CD4-positive, alpha-beta T cell (primary cell): ENCODE results near the gene PLA2G4D. TPM values are rescaled to one million over a fixed set of nuclear protein-coding genes. Genes with fewer than 3 reads are reported as not detected.
A peak's percentile ranks its signal among the peaks of the same experiment; 100 is the strongest.

Experiments used
- ATAC-seq: fragments of 200-7000 bp; cut with Tn5 transposase; one replicate; pipeline ENCODE4 v1.10.0; 2022; ENCODE audit warnings: mild to moderate bottlenecking; ENCODE audit not compliant: poor library complexity
- CTCF ChIA-PET: fragments of 350-600 bp; sonication (Branson Sonifier 250); formaldehyde crosslinking; loops from one replicate; lab custom pipeline; 2021; ENCODE audit warnings: antibody characterized with exemption, inconsistent platforms; lab: Charles Lee
- POLR2A ChIA-PET: fragments of 350-600 bp; sonication (Branson Sonifier 250); formaldehyde crosslinking; loops from one replicate; lab custom pipeline; 2021; ENCODE audit warnings: antibody characterized with exemption, inconsistent platforms; lab: Charles Lee
- DNase-seq, 14 experiments: peaks; one replicate each; pipeline ENCODE4 v3.0.0-alpha.2; 2013 to 2020; ENCODE audit warnings: mixed read lengths in 2 of 14
- H3K27ac ChIP-seq, 2 donors: one replicate each; pipeline versions ENCODE4 v1.5.1 to v1.7.0; 2013; ENCODE audit warnings: low read length in 2 of 2, low read depth in 1 of 2, mild to moderate bottlenecking in 1 of 2
- H3K27me3 ChIP-seq, 2 experiments: 1 replicate in 1 of 2; 2 replicates in 1 of 2; pipeline versions ENCODE4 v1.6.1 to v1.7.0; 2013; ENCODE audit warnings: low read length in 2 of 2, control low read depth in 1 of 2, mild to moderate bottlenecking in 1 of 2, moderate library complexity in 1 of 2; ENCODE audit not compliant: insufficient read depth in 2 of 2, control insufficient read depth in 1 of 2
- H3K36me3 ChIP-seq: one replicate; pipeline ENCODE4 v1.6.1; 2013; ENCODE audit warnings: low read length, control low read depth; ENCODE audit not compliant: insufficient read depth
- H3K4me1 ChIP-seq: one replicate; pipeline ENCODE4 v1.6.1; 2013; ENCODE audit warnings: low read length, control low read depth; ENCODE audit not compliant: insufficient read depth
- H3K4me3 ChIP-seq: one replicate; pipeline ENCODE4 v1.5.1; 2013; ENCODE audit warnings: mild to moderate bottlenecking, low read length, moderate library complexity
- H3K9me3 ChIP-seq, 2 experiments: 1 replicate in 1 of 2; 2 replicates in 1 of 2; pipeline versions ENCODE4 v1.6.1 to v1.7.0; 2013; ENCODE audit warnings: low read length in 2 of 2, mild to moderate bottlenecking in 2 of 2, control low read depth in 1 of 2, moderate library complexity in 1 of 2; ENCODE audit not compliant: control insufficient read depth in 1 of 2, insufficient read depth in 1 of 2
- H3K27ac Mint-ChIP-seq: one replicate; pipeline ENCODE4 v1.8.0; 2020; ENCODE audit warnings: mixed read lengths
- H3K27me3 Mint-ChIP-seq: one replicate; pipeline ENCODE4 v1.8.0; 2021; ENCODE audit warnings: mixed read lengths
- H3K36me3 Mint-ChIP-seq: one replicate; pipeline ENCODE4 v1.8.0; 2021; ENCODE audit warnings: low read depth, mixed read lengths
- H3K4me1 Mint-ChIP-seq: one replicate; pipeline ENCODE4 v1.8.0; 2021; ENCODE audit warnings: low read depth, mixed read lengths
- H3K4me3 Mint-ChIP-seq: one replicate; pipeline ENCODE4 v1.8.0; 2020; ENCODE audit warnings: mild to moderate bottlenecking, mixed read lengths
- H3K9me3 Mint-ChIP-seq: one replicate; pipeline ENCODE4 v1.8.0; 2020; ENCODE audit warnings: mixed read lengths
- CTCF ChIP-seq: fragments of 200-600 bp; IDR thresholded peaks from one replicate; pipeline ENCODE4 v1.8.0; 2022; ENCODE audit warnings: antibody characterized with exemption, mild to moderate bottlenecking
- intact Hi-C, 2 experiments: fragments of 100-400 bp; cut with DNase I in 1 of 2; cut with micrococcal nuclease in 1 of 2; formaldehyde crosslinking; loops; one replicate each; pipeline versions ENCODE4 v1.15.1 to v1.9.0; 2023 to 2025; cut with DNase I, micrococcal nuclease
- total RNA-seq, 174 experiments: library from RNA in 2 of 174; stranded (reverse) in 2 of 174; gene quantifications; one replicate each; pipeline ENCODE4 v1.2.3 and lab custom pipeline; 2021 to 2026

PLA2G4D gene
- total RNA-seq, 2 experiments from 2014 or later, result not detected

- Histone ChIP-seq H3K27ac (no peak overlapping the region), H3K9me3 (no peaks in the 10 kb centered on the region), H3K36me3 (no peaks in the 10 kb centered on the region), H3K4me3 (no peak overlapping the region), H3K27me3 (peaks cover 17 to 19% of the 10 kb centered on the region in 2 experiments), H3K4me1 (peaks cover 22% of the 10 kb centered on the region)
- ChIA-PET CTCF (interaction anchor here (2.8 kb wide), 1 partner anchor 70 kb away, joined by 12 read pairs; no protein-coding TSS in a partner anchor), POLR2A (no interaction called here)
- TF ChIP-seq CTCF, result no peak
- no peaks in the 10 kb centered on the region for H3K9me3 Mint-ChIP-seq
- peaks cover 14% of the 10 kb centered on the region for H3K4me1 Mint-ChIP-seq
- peaks cover 40% of the 10 kb centered on the region for H3K27me3 Mint-ChIP-seq
- H3K36me3 Mint-ChIP-seq, result no peaks in the 10 kb centered on the region
- ATAC-seq (no peak), DNase-seq (no peak)
- no peak overlapping the region for H3K4me3 Mint-ChIP-seq
- intact Hi-C loops, result no loop called here
- H3K27ac Mint-ChIP-seq, result peak overlapping the region; percentile 13
Observed at GRCh38 chr15:42060477-42060763, 33.9 kb downstream of the PLA2G4D start.

- DNase-seq (peak; percentile 49 to 80 (median 68)), ATAC-seq (peak; percentile 53)
- peak; percentile 94 for TF ChIP-seq CTCF
- H3K27me3 Mint-ChIP-seq, result peaks cover 44% of the 10 kb centered on the region
- peaks cover 19% of the 10 kb centered on the region in 2 experiments for H3K27me3 ChIP-seq
- no peaks in the 10 kb centered on the region for H3K36me3 Mint-ChIP-seq
- peak overlapping the region; percentile 13 for H3K27ac Mint-ChIP-seq
- H3K27ac ChIP-seq, result no peak overlapping the region
- intact Hi-C loops, result loop anchor here (1.0 to 10.0 kb wide), 4 partner anchors 71 to 287 kb away; no protein-coding TSS in a partner anchor
- H3K4me1 Mint-ChIP-seq, result peaks cover 14% of the 10 kb centered on the region
- peaks cover 22% of the 10 kb centered on the region for H3K4me1 ChIP-seq
- H3K4me3 ChIP-seq, result no peak overlapping the region
- ChIA-PET CTCF (interaction anchor here (1.2 kb wide), 1 partner anchor 70 kb away, joined by 4 read pairs; no protein-coding TSS in a partner anchor), POLR2A (no interaction called here)
- no peaks in the 10 kb centered on the region for H3K9me3 ChIP-seq
- H3K9me3 Mint-ChIP-seq, result no peaks in the 10 kb centered on the region
- H3K36me3 ChIP-seq, result no peaks in the 10 kb centered on the region
- no peak overlapping the region for H3K4me3 Mint-ChIP-seq
Observed at GRCh38 chr15:42059661-42060476, 34.5 kb downstream of the PLA2G4D start.

GRCh38 chr15:42058791-42059190 is 35.6 kb downstream of the PLA2G4D start:
- Histone ChIP-seq H3K27me3 (peaks cover 19% of the 10 kb centered on the region in 2 experiments), H3K9me3 (no peaks in the 10 kb centered on the region), H3K27ac (no peak overlapping the region), H3K36me3 (no peaks in the 10 kb centered on the region), H3K4me3 (no peak overlapping the region), H3K4me1 (peaks cover 22% of the 10 kb centered on the region)
- DNase-seq (no peak), ATAC-seq (no peak)
- no peak overlapping the region for H3K4me3 Mint-ChIP-seq
- POLR2A ChIA-PET, result no interaction called here
- no peak for TF ChIP-seq CTCF
- H3K36me3 Mint-ChIP-seq, result no peaks in the 10 kb centered on the region
- no peak overlapping the region for H3K27ac Mint-ChIP-seq
- intact Hi-C loops, result loop anchor here (1.0 to 10.0 kb wide), 4 partner anchors 69 to 286 kb away; no protein-coding TSS in a partner anchor
- CTCF ChIA-PET, result interaction anchor here (1.2 kb wide), 1 partner anchor 69 kb away, joined by 4 read pairs; no protein-coding TSS in a partner anchor
- H3K27me3 Mint-ChIP-seq, result peaks cover 40% of the 10 kb centered on the region
- peaks cover 14% of the 10 kb centered on the region for H3K4me1 Mint-ChIP-seq
- no peaks in the 10 kb centered on the region for H3K9me3 Mint-ChIP-seq
